ENCODE data around the gene L3MBTL3.

- TF ChIP-seq CTCF (IDR thresholded peaks at IDR 0.05) (no peak), POLR2AphosphoS5 (IDR thresholded peaks at IDR 0.05) (no peak), POLR2A (IDR thresholded peaks at IDR 0.05; ENCODE audit: low read depth) (no peak), EP300 (IDR thresholded peaks at IDR 0.05) (no peak)
Measured at GRCh38 chr6:130099119-130099518, 80.7 kb downstream of the L3MBTL3 start.

Measured in esophagus muscularis mucosa (tissue), 4 donors.